ENCODE results near the gene RARA. TPM values are rescaled to one million over a fixed set of nuclear protein-coding genes. Genes with fewer than 3 reads are reported as not detected.

RARA gene
- total RNA-seq = 23.4 and 26.9 TPM in 2 replicates

DNA sequence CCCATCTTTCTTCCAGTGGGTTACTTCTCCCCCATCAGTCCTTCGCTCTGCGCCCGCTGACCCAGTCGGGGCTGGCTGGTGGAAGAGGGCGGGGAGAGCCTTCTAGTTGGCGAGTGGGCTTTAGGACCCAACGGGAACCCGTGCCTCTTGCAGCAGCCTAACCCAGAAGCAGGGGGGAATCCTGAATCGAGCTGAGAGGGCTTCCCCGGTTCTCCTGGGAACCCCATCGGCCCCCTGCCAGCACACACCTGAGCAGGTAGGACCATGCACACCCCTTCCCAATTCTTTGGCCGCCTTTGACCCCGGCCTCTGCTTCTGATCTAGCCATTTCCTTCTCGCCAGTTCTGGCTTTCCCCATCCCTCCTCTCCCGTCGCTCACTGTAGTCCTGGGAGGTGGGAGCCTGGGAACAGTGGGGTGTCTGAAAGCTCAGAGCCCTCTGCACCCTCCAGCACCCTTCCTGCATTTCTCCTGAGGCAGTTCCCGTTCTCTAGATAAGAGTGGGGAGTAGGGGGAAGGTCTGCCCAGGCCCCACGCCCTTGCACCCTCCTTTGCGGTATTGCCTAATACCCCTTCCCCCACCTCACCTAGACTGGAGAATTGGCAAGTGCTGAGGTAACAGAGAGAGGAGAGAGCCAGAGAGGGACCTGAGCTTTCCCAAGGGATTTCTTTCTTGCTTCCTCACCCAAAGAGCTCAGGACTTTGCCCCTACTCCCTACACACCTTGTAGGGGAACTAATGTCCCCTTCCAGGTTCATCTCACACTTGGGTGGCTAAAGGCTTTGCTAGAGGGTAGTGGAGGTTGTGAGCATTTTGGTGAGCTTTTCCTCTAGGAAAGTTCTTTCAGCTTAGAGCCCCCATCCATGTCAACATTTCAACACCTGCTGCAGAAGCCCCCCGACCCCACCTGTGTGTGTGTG is at the start of gene RARA:
Gene RARA, plus strand, starts transcription at position 150 of the 918 bp plus-strand sequence. CDS start 22,039 bp downstream, outside the sequence.

DNA sequence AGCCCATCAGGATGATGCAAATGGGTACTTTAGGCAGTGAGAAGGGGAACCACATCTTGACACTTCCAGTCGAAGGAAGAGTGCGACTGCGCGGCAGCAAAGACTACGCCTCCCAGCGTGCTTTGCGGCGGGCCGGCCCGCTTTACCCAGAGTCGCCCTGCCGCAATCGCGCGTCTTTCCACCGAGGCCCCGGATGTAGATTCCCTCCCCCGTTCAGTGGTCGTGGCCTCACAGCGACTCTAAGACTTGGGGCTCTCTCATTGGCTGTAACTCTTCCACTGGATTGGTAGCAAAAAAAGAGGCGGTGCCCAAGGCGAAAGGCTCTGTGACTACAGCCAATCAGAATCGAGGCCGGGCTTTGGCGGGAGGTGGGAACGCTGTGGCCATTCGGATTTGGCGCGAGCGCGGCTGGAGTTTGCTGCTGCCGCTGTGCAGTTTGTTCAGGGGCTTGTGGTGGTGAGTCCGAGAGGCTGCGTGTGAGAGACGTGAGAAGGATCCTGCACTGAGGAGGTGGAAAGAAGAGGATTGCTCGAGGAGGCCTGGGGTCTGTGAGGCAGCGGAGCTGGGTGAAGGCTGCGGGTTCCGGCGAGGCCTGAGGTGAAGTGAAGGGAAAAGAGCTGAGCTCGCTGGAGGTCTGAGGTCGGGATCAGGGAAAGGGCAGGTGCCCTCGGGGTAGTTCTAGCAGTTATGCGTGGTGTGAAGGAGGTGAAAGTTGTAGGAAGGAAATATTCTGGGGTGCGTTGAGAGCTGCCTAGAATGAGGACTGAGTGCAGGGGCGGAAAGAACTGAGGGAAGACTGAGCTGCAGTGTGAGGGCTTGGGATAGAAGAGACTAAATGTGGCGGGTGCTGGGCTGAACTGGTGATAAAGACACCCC is 21.2 kb upstream of the RARA start, which contains the start of gene CDC6:
Gene CDC6, plus strand, starts transcription at position 386 of the 876 bp plus-strand sequence. CDS start 1,542 bp downstream, outside the sequence.

DNA sequence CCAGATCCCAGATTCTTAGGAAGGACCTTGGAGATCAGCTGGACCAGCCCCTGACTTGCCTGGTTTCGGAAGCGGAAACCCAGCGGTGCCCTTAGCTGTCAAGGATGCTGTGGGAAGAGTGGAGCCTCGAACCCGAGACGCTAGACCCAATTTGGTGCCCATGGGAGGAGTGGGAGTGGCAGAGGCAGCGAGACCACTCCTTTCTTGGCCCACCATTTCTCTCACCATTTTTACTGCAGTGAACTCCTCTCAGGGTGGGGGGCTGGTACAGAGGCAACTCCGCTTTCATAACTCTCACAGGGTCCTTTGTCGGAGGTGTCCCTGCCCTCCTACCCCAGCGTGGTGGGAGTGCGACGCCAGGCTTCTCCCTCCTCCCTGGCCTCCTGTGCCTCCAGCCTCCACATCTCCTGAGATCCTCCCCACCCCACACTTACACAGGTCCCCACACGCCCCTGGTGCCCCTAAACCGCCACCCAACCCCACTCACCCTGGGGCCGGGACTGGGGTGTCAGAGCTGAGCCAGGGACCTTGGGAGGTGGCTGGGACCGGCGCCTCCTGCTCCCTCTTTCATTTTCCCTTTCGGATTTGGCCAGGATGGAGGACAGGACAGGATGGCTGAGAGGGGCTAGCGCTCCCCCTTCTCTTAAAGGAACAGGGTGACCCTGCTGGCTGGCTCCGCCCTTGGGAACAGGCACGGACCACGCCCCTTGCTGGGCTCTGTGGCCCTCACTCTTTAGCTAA is 55.3 kb downstream of the RARA start, which contains the start of gene GJD3:
Gene GJD3, minus strand, starts transcription at position 617 of the 741 bp plus-strand sequence. CDS start 922 bp downstream, outside the sequence.

Other genes starting within 250 kb of the RARA start
- 11.7 and 16.3 TPM in 2 replicates for gene THRA, start 246.2 kb upstream of the RARA start, total RNA-seq
- gene NR1D1, start 208.6 kb upstream of the RARA start, total RNA-seq = 0.87 and 1.7 TPM in 2 replicates
- gene MSL1, start 187.2 kb upstream of the RARA start, total RNA-seq = 45.9 and 49.0 TPM in 2 replicates
- 38.0 and 41.0 TPM in 2 replicates for gene CASC3, start 168.6 kb upstream of the RARA start, total RNA-seq
- gene RAPGEFL1, start 131.7 kb upstream of the RARA start, total RNA-seq = 0.79 and 1.9 TPM in 2 replicates
- 11.2 and 11.7 TPM in 2 replicates for gene WIPF2, start 89.9 kb upstream of the RARA start, total RNA-seq
- 29.1 and 35.8 TPM in 2 replicates for gene CDC6, start 21.3 kb upstream of the RARA start, total RNA-seq
- 4.2 TPM in 1 of 2 replicates, not detected in the other for gene GJD3, start 55.6 kb downstream of the RARA start, total RNA-seq
- 134 and 144 TPM in 2 replicates for gene TOP2A, start 108.7 kb downstream of the RARA start, total RNA-seq
- gene IGFBP4, start 134.3 kb downstream of the RARA start, total RNA-seq = 111 and 122 TPM in 2 replicates
- 0.53 TPM in 1 of 2 replicates, not detected in the other for gene TNS4, start 192.4 kb downstream of the RARA start, total RNA-seq